Pons (tissue), 1 donor: ENCODE results near the gene CDH13.

ENCODE experiments used
- DNase-seq: peaks from one replicate; pipeline ENCODE4 v3.0.0-alpha.2; 2016; ENCODE audit warnings: low spot score

The CDH13 gene

DNA sequence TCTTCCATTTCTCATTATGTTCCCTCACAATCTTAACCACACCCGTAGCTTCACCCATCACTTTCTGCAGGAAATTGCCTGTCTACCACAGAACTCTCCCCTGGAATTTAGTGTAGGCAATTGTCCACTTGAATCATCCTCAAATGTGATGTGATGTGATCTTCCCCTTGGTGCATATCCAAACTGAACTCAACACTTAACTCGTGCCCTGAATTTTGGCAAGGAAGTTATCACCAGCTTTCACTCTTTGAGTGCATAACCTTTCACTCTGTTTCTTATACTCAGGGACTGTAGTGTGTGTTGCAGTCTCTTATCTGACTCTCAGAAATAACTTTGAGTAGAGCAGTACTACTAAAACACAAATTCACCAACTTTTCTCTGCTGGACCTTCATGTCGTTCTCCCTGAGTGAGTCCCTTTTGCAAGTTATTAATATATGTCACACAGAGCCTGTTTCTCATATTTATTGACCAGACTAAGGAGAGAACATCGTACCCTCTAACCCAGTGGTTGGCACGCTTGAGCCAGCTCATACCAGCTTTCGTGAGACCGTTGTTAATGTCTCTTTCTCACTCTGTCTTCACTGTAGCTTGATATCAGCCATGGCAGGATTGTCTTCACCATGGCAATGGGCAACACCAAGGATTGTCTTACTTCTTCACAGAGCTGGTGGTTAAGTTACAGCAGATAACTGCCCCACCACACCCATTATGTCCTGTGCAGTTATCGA is 622.1 kb downstream of the CDH13 start:
- DNase-seq, result no peak

DNA sequence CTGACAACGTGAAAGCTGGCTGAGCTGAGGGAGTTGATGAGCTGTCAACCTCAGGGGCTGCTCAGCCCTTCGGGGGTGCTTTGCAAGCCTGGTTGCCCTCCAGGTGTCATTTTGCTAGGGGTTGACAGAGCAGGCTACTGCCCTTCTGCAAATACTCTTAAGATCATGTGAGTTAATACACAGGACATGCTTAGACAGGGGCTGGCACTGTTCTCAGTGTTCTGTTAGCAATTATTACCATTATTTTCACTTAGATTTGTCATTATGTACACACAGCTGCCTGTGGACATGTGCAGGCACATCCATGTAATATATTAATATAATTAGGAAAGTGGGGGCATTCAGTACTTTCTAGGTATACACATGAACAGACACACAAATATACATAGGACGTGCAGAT is 626.8 kb downstream of the CDH13 start:
- DNase-seq, result no peak

DNA sequence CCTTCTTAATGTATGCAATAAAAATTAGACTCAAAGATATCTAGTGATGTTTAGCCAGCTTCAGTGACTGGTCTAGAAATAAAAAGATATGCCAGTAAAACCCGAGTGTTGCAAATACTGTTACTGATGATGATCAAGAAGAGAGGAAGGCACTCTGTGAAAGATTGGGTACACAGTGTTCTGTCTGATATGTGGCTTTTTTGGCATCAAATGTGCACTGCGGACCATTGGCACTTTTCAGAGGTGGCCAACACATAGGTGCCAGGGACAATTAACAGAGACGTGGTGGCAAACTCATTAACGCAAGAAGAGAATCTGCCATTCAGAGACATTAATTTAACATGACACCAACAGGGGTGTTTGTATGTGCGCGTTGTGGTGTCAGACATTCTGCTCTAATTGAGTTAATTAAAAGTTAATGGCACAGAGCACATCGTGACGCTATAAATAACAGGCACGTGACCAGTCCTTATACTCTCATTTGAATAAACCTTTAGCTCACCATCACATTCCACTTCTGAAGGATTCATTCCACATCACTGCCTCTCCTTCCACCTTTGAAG is 631.7 kb downstream of the CDH13 start:
- no peak for DNase-seq

DNA sequence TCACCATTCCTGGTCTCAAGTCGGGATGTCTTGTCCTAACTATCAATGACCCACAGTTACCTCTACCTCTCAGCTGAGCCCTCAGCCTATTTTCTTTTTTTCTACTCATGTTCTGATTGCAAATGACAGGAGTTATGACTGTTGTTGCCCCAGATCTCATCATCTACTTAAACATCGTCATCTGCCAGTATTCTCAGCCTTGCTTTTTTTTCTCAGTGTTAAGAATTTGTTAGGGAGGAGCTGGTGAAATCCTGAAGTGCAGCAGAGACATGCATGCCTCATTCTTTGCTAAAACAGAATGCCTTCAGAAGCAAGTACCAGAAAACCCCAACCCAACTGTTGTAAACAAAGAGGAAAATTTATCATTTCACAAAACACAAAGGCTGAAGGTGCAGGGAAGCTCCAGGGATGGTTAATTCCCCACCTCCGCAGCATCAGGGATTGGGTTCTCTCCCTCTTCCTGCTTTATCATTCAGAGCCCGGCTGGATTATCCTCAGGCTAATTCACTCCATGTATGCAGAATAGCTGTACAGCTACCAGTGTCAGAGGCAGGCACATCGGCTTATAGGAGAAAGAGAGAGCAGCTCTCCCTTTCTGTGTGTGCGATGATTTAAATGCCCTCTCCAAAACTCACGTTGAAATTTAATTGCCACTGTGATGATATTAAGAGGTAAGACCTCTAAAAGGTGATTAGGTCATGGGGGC is 640.2 kb downstream of the CDH13 start:
- no peak for DNase-seq

DNA sequence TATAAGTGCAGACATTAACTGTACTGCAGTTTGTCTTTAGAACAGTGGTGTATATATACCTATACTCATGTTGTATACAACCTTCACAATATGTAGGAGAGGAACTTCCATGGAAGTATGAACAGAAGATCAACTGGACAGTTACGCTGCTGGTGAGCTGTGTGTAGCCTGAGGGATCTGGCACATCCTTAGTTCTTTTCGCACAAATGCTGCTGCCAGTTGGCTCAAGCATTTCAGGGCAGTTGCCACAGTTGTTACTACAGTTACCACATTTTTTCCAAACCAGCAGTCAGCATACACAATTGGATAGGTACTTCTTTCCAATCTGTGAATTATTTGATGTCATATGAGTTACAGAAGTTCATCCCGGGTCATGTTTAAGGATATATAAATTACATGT is 641.4 kb downstream of the CDH13 start:
- DNase-seq, result no peak

DNA sequence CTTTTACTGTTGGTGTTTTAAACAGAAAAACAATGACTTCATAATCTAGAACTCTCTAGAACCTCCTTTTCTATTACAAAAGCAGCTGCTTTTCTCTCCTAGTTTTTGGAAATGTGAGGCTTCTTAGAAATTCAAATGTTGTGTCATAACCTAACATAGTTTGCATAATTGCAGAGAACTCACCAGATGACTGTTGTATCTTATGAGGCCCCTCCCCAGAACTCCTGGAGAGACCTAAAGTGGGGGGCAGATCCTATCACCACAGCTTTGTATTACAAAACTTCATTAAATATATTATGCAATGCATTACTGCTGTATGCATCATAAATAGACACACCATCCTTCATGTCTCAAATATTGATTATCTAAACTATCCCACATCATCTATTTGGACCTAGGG is 642.3 kb downstream of the CDH13 start:
- DNase-seq, result no peak

DNA sequence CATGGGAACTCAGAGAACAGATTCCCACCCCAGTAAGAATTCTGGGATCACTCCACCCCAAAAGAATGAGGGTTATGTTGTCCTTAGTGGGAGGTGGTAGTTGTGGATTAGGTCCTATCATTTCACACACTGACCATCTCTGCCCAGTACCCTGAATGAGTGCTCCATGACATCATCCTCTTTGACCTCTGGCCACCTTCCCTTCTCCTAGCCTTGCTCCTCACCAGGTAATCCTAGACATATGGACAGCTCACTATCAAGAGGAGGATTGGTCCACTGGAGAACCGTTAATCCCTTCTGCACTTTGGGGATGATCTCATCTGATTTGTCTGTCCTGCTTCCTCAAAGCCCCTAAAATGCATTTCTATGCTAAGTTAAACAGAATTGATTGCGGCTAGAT is 642.8 kb downstream of the CDH13 start:
- no peak for DNase-seq

DNA sequence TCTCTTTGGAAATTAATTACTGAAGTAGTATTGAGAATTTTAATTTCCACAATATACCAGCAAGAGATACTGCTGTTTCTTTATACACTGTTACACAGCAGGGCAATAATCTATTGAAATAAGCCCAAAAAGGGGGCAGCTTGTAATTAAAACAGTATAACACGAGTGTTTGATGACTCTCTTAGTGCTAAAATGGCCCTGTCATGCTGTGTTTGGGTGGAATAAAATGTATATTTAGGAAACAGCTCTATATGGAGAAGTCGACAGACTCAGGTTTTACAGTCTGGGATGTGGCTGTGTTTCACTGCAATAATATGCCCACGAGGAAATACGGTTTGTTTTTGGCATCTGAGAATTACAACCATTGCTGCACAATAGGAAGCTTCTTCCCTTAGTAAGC is 643.3 kb downstream of the CDH13 start:
- DNase-seq, result no peak

DNA sequence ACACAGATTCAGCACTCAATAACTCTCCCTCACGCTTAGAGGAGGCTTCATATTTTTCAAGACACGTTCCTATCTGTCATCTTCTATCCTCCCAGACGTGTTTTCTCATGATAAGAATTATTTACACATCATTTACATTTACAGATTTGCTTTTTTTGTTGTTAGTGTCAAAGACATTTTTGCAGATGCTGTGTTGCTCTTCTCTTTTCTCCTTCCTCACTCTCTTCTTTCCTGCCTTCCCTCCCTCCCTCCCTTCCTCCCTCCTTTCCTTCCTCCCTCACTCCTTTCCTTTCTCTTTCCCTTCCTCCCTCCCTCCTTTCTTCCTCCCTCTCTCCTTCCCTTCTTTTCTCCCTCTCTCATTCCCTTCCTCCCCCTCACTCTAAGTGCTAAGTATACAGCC is 643.9 kb downstream of the CDH13 start:
- no peak for DNase-seq

DNA sequence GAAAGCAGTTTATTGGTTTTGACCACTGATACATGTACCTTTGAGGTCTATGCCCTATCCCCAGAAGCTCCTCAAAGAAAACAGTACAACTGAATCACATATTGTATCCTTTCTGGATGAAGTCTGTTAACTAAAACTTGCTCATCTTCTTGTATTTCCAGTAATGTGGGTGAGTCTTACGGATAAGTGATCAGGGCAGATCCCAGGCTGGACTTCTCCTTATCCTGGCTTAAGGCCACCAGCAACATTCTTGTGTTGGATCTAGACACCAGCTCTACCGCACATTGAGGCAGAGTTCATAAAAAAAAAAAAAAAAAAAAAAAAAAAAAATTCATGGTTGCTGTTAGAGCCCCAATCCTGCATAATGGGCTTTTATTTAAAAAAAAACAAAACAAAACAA is 644.4 kb downstream of the CDH13 start:
- no peak for DNase-seq

DNA sequence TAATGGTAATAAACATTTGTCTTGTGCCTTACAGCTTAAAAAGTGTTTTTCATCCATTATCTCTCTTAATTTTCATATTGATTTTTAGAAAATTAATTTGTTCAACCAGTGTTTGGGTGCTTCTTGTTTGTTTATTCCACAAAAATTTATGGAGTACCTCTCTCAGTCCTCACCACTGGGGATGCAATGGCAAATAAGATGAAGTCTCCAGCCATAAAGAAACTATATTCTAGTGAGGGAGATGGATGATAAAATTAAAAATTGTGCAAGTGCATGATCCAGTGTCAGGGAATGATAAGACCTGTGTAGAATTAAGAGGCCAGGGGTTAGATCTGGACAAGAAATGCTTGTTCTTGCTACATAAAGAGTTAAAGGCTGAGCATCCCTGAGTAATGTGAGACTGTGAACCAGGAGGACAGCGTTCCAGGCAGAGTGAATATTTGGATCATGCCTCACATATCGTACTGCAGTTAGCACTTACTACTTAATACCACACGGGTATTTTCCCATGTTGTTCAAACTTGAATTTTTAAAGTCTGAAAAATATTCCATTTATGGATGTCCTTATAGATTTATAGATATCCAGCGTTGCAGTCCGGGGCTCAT is 645.3 kb downstream of the CDH13 start:
- no peak for DNase-seq

DNA sequence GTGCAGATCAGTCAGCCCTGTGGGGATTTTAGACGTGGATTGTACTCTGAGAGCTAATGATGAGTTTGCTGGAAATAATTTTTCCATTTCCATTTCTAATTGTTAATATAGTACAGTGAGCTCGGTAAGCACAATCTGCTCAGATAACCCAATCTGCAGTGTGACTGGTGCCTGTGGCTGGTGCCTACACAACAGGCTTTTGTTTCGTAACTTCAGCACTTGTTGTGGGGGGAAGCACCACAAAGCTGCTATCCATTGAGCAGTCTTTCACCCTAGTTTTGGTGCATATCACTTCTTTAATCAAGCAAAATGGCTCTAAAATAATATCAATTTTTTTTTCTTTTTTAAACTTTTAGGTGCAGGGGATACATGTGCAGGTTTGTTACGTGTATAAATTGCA is 646.1 kb downstream of the CDH13 start:
- peak; percentile 28 for DNase-seq

DNA sequence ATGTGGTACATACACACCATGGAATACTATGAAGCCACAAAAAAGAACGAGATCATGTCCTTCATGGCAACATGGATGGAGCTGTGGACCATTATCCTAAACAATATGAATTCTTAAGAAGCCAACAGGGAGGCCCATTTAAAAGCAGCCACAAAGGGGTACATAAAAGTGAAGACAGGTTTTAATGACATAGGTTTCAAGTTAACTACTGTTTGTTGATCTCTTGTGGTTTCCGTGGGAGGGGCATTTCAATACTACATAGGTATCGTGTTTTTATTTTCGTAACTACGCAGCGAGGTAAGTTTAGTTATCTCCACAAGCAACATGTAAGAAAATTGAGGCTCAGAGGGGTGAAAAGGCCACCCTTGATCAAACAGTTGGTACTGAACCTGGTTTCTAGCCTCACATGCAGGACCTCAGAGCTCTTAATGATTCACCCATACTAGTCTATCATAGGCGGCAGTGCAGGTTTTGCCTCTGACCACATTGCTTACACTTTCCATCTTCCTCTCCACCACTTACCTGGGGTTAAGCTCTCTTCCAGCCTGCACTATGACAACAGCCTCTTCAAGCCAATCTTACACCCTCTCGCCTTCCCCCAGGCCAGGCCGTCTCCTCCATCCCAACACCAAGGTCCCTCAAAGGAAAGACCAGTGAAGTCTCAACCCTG is 646.9 kb downstream of the CDH13 start:
- no peak for DNase-seq

DNA sequence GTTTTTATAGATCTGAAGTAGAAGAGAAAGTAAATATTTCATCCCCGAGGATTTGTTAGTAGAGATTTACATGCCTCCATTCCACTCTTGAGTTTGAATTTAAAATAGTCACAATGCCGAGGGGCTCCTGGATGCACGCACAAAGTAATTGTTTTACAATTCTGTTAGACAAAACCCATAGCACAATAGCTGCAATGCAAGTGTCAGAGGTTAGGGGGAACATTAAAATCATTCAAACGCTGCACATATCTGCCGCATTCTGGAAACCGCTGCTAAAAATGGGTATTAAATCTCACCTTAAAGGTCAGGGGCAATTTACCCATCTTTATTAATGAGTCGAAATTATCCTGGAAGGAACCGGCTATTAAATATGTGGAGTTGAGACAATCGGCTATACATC is 652.5 kb downstream of the CDH13 start:
- DNase-seq, result no peak

DNA sequence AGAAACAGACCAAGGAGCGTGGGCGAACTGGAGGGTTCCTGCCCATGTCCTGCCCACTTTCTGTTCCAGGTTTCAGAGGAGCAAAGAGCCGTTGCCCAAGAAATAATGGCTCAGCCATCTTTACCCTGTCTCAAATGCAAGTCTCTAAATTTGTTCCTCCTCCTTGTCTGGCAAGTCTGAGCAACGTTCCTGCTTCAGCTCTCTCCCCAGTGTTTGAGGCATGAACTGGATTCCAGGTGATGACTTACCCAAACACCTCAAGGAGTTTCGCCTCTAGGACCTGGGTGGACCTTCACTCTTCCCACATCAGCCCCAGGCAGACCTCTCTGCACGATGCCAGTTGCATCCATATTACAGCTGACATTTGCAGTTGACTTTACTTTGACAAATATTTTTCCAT is 659.2 kb downstream of the CDH13 start:
- DNase-seq, result no peak

DNA sequence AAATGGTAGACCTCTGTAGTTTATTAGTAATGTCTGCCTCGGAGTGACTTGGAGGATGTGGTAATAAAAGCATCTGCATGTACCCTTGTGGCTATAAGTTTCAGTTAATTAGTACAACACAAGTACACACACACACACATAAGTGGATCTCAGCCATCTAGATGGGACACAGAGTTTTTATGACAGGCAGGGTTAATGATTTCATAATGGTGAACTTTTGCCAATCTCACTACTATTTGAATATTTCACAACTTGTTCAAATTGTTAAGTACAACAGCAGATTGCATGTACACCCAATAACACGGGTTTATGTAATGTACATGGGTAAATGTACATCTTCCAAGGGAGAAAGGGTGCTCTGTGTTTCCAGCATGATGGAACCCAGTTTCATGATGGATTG is 669.7 kb downstream of the CDH13 start:
- no peak for DNase-seq

DNA sequence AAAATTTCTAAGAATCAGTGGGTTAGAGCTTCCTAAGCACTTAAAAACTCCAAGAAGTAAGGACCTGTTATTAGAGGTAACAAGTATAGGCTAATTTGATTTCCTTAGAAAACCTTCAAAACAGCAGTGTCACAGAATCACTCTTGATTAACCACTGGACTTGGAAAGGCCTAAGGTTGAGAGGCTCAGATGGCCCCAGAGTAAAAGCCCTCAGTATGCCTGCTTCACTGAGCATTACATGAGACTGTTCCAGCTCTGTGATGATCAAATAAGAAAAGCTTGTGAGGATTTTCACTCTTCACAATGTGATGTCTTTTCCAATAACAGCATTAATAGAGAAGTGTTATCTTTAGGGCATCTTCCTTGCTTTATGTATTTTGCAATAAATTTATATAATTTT is 671.8 kb downstream of the CDH13 start:
- DNase-seq, result no peak

DNA sequence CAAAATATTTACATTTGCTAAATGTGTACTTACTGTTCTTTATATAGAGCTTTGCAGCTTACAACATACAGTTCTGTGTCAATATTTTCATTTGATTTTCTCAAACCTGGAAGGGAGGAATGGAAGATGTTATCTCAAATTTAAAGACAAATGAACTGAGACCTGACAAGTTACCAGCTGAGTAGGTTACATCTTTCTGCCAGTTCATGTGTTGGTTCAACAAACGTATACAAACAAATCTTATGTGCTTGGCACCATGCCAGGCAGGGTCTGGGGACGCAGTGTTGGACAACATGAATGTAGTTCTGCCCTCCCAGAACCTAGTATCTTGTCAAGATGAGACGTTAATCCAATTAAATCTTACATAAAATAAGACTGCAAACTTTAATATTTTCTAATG is 673.6 kb downstream of the CDH13 start:
- no peak for DNase-seq

DNA sequence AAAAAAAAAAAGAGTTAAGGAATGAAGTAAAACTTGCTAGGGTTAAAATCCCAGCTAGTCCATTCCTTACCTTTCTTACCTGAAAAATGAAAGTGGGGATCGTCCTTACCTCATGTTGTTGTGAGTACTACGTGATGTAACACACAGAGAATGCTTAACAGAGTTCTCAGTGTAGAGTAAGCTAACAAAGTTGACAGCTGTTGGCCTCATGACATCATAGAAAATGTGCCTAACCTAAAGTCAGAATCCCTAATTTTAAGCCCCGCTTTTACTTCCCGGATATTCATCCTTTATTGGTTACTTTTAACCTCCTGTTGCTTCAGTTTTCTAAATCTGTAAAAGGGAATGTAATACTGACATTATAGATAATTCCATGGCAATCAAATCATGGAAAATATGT is 675.2 kb downstream of the CDH13 start:
- DNase-seq, result no peak

DNA sequence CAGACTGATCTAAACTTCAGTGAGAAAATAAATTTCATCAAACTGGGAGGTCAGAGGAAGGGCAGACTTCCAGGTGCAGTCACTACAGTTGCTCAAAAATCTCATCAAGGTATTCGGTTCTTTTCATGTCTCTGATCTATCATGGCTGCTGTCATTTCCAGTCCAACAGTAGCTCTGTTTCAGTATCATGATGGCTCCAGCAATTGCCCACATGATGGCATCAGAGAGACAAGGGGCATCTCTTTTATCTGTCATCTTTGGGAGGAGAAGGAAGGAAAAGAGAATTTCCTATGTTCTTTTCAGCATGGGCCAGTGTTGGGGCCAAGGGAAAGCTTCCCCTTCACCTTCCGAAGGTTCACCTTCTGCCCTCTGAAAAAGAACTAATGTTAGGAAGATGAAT is 676.1 kb downstream of the CDH13 start:
- no peak for DNase-seq

DNA sequence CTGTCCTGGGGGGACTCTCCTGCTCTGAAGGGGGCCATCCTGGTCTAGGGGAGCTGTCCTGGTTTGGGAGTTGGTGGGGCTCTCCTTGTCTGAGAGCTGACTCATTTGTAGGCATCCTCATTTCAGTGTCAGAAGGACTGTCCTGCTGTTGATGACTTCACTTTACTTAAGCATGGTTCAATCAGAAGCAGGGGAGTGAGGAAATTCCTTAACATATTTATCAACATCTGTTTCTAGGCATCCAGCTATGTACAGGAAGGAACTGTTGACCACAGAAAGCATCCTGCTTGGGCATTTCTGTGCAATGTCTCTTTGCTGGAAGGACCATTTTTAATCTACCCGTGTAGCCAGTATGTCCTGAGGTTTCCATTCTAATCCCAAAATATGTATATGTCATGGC is 678.3 kb downstream of the CDH13 start:
- no peak for DNase-seq

DNA sequence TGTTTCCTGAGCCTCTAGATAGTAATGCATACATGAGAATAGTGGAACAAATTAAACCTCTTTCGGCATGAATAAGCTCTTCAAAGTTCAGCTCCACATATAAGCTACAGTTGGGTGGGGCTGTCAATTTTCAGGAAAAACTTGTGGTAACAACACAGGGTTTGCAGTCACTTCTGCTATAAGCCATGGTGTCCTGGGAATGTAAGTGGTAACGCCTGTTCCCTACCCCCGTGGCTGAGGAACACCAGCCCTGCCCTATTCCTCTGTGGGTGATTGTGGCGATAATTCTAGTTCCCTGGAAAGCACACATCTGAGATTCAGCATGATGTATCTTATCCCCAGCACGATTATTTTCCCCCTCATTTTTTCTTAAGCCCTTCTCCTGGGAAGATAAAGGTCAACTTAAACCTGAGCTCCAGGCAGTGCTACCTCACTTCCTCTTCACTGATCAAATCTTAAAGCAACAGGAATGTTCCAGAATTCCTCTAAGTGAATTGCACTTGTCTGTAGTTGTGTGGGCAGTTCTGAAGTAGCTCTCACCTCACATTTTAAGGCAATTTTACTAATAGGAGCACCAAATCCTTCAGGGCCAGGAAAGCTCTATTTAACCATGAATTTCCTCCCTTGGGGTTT is 680.3 kb downstream of the CDH13 start:
- DNase-seq, result no peak
